Gastroesophageal sphincter (tissue), 4 donors: ENCODE measurements around the gene LMTK3. TPM values are rescaled to one million over a fixed set of nuclear protein-coding genes. Genes with fewer than 3 reads are reported as not detected.
"Not testable (repeated sequence)": the region's sequence is repeated elsewhere in the genome, so short reads cannot be mapped to it uniquely, and the experiment has no call there.

ENCODE experiments used
- ATAC-seq: fragments of 150-250 bp; one replicate; pipeline ENCODE4 v1.9.1; 2016; ENCODE audit warnings: mild to moderate bottlenecking, moderate library complexity
- H3K27ac ChIP-seq, 4 donors: fragments of 200-600 bp; sonication (generic) in 3 of 4; 1 replicate in 3 of 4; 2 replicates in 1 of 4; pipeline ENCODE4 v1.5.1; 2016 to 2019
- H3K27me3 ChIP-seq: fragments of 200-600 bp; sonication (generic); one replicate; pipeline ENCODE4 v1.5.1; 2019
- H3K36me3 ChIP-seq, 2 donors: fragments of 200-600 bp; sonication (generic); one replicate each; pipeline ENCODE4 v1.5.1; 2019; ENCODE audit warnings: control low read depth in 1 of 2
- H3K4me1 ChIP-seq, 3 donors: fragments of 200-600 bp; sonication (generic); 1 replicate in 2 of 3; 2 replicates in 1 of 3; pipeline ENCODE4 v1.5.1; 2016 to 2019; ENCODE audit warnings: control low read depth in 2 of 3
- H3K4me3 ChIP-seq, 2 donors: fragments of 200-600 bp; sonication (generic); one replicate each; pipeline ENCODE4 v1.5.1; 2019; ENCODE audit warnings: mild to moderate bottlenecking in 1 of 2, moderate library complexity in 1 of 2
- H3K9me3 ChIP-seq, 3 donors: fragments of 200-600 bp; sonication (generic); one replicate each; pipeline ENCODE4 v1.5.1; 2017 to 2019; ENCODE audit warnings: control low read depth in 2 of 3
- CTCF ChIP-seq, 4 experiments: fragments of 200-600 bp in 2 of 4; fragments of 450-650 bp in 2 of 4; sonication (generic) in 1 of 4; IDR thresholded peaks; one replicate each; pipeline ENCODE4 v1.5.1; 2017 to 2019; ENCODE audit warnings: antibody characterized with exemption in 4 of 4, mild to moderate bottlenecking in 2 of 4, moderate library complexity in 2 of 4
- EP300 ChIP-seq: sonication (generic); formaldehyde crosslinking; IDR thresholded peaks from one replicate; pipeline ENCODE4 v1.6.1; 2017; ENCODE audit warnings: antibody characterized with exemption, mild to moderate bottlenecking
- POLR2A ChIP-seq, 2 donors: fragments of 450-650 bp; IDR thresholded peaks; one replicate each; pipeline ENCODE4 v1.6.1; 2017; ENCODE audit warnings: antibody characterized with exemption in 2 of 2, mild to moderate bottlenecking in 2 of 2, moderate library complexity in 1 of 2
- POLR2AphosphoS5 ChIP-seq: sonication (generic); formaldehyde crosslinking; IDR thresholded peaks from one replicate; pipeline ENCODE4 v1.6.1; 2017; ENCODE audit warnings: antibody characterized with exemption
- WGBS, 2 donors: methylation state at CpG; one replicate each; pipeline ENCODE4 v1.1.5; 2018; ENCODE audit warnings: low coverage in 1 of 2; 5-methylcytosine and 5-hydroxymethylcytosine counted together
- total RNA-seq, 4 donors: library from RNA; depleted of rRNA; stranded (reverse); fragments of >200 nt; gene quantifications; one replicate each; pipeline ENCODE4 v1.1.0, GENCODE V29; 2016

The LMTK3 gene
- total RNA-seq, 4 donors from 2014 or later, result 0.13 to 1.2 (median 0.30) TPM

- Histone ChIP-seq H3K36me3 (no peaks in the 10 kb centered on the region), H3K27me3 (no peaks in the 10 kb centered on the region), H3K4me3 (no peak overlapping the region), H3K9me3 (no peaks in the 10 kb centered on the region), H3K4me1 (peaks cover 0 to 48% (median 18%) of the 10 kb centered on the region in 3 donors), H3K27ac (peak overlapping the region in 3 of 4 donors; percentile 69 to 81 (median 70))
- ATAC-seq, result no peak
- TF ChIP-seq CTCF (IDR thresholded peaks at IDR 0.05), result no peak
- peak; percentile 84 for TF ChIP-seq POLR2AphosphoS5
- no peak for TF ChIP-seq POLR2A (IDR thresholded peaks at IDR 0.05)
- TF ChIP-seq EP300, result no peak
- WGBS, 2 donors, result 35 to 40% methylated on average over 1 to 6 of the region's 8 CpGs
These were observed 23.7 kb downstream of the LMTK3 start for GRCh38 chr19:48487948-48488347.

- H3K4me1 ChIP-seq, result peaks cover 0 to 45% (median 18%) of the 10 kb centered on the region in 3 donors
- no peaks in the 10 kb centered on the region for H3K36me3 ChIP-seq
- no peak for TF ChIP-seq POLR2AphosphoS5
- H3K27ac ChIP-seq, result peak overlapping the region in 3 of 4 donors; percentile 69 to 81 (median 70)
- H3K9me3 ChIP-seq, result no peaks in the 10 kb centered on the region
- WGBS, 2 donors, result 79% methylated on average over 5 of the region's 6 CpGs; no CpG with 5 or more reads in 1 of the 2 donors
- no peak for ATAC-seq
- H3K27me3 ChIP-seq, result no peaks in the 10 kb centered on the region
- no peak overlapping the region for H3K4me3 ChIP-seq
These were observed 24.1 kb downstream of the LMTK3 start for GRCh38 chr19:48487544-48487943.

GRCh38 chr19:48486706-48487105, 24.9 kb downstream of the LMTK3 start:
- H3K9me3 ChIP-seq, H3K27me3 ChIP-seq, ATAC-seq, H3K36me3 ChIP-seq, H3K4me3 ChIP-seq, H3K27ac ChIP-seq: not testable (repeated sequence)
- 69 to 89% methylated on average over 3 to 9 of the region's 10 CpGs for WGBS, 2 donors
- H3K4me1 ChIP-seq, result peaks cover 0 to 45% (median 15%) of the 10 kb centered on the region in 3 donors

GRCh38 chr19:48484931-48485612, 26.6 kb downstream of the LMTK3 start:
- WGBS, 2 donors, result 59 to 77% methylated on average over 5 to 8 of the region's 37 CpGs

GRCh38 chr19:48484247-48484893, 27.3 kb downstream of the LMTK3 start:
- Histone ChIP-seq H3K36me3 (peaks cover 0 to 1% of the 10 kb centered on the region in 2 donors), H3K4me3 (no peak overlapping the region), H3K4me1 (peaks cover 0 to 43% (median 6%) of the 10 kb centered on the region in 3 donors), H3K27me3 (no peaks in the 10 kb centered on the region), H3K27ac (no peak overlapping the region), H3K9me3 (no peaks in the 10 kb centered on the region)
- no peak for TF ChIP-seq CTCF (IDR thresholded peaks at IDR 0.05)
- TF ChIP-seq EP300, result no peak
- TF ChIP-seq POLR2AphosphoS5, result no peak
- TF ChIP-seq POLR2A (IDR thresholded peaks at IDR 0.05), result no peak
- no peak for ATAC-seq
- 47 to 81% methylated on average over 3 to 16 of the region's 16 CpGs for WGBS, 2 donors

More at GRCh38 chr19:48484931-48485612, 26.6 kb downstream of the LMTK3 start:
- no peaks in the 10 kb centered on the region for H3K27me3 ChIP-seq
- ATAC-seq, result no peak
- H3K4me1 ChIP-seq, result peaks cover 0 to 44% (median 6%) of the 10 kb centered on the region in 3 donors
- TF ChIP-seq POLR2A (IDR thresholded peaks at IDR 0.05) (no peak), POLR2AphosphoS5 (no peak), EP300 (no peak), CTCF (IDR thresholded peaks at IDR 0.05) (no peak)
- no peak overlapping the region for H3K27ac ChIP-seq
- no peak overlapping the region for H3K4me3 ChIP-seq
- no peaks in the 10 kb centered on the region for H3K9me3 ChIP-seq
- no peaks in the 10 kb centered on the region for H3K36me3 ChIP-seq

GRCh38 chr19:48483301-48483700, 28.3 kb downstream of the LMTK3 start:
- no peak overlapping the region for H3K4me3 ChIP-seq
- WGBS, 2 donors, result 89 to 100% methylated on average over 1 of the region's 3 CpGs
- H3K9me3 ChIP-seq, result no peaks in the 10 kb centered on the region
- TF ChIP-seq EP300 (no peak), POLR2A (IDR thresholded peaks at IDR 0.05) (no peak), CTCF (IDR thresholded peaks at IDR 0.05) (no peak), POLR2AphosphoS5 (no peak)
- no peaks in the 10 kb centered on the region for H3K27me3 ChIP-seq
- H3K36me3 ChIP-seq, result peaks cover 0 to 12% of the 10 kb centered on the region in 2 donors
- H3K4me1 ChIP-seq, result peaks cover 0 to 39% (median 6%) of the 10 kb centered on the region in 3 donors
- H3K27ac ChIP-seq, result no peak overlapping the region
- no peak for ATAC-seq
